SK-N-SH (cell line): ENCODE data around the gene MAP7. TPM values are rescaled to one million over a fixed set of nuclear protein-coding genes. Genes with fewer than 3 reads are reported as not detected.
A peak's percentile ranks its signal among the peaks of the same experiment; 100 is the strongest.

Experiments used
- CTCF ChIA-PET: fragments of 300-600, 350-600 bp; formaldehyde crosslinking; extraction: SDS; loops from one replicate; lab custom pipeline; 2021; lab: Yijun Ruan, JAX
- POLR2A ChIA-PET: fragments of 350-600 bp; sonication (Branson Sonifier 250); formaldehyde crosslinking; extraction: SDS; loops from one replicate; lab custom pipeline; 2020; ENCODE audit warnings: antibody characterized with exemption, inconsistent platforms; lab: Yijun Ruan, JAX
- DNase-seq: peaks from one replicate; pipeline ENCODE4 v3.0.0; 2012
- H2AFZ ChIP-seq: fragments of 200-600 bp; sonication (generic); 2 replicates; pipeline ENCODE4 v1.8.1; 2016; ENCODE audit warnings: antibody characterized with exemption, mild to moderate bottlenecking, low read depth
- H3F3A ChIP-seq: fragments of 200-600 bp; sonication (generic); replicated peaks from 2 replicates; pipeline ENCODE3; 2016; ENCODE audit warnings: antibody characterized with exemption, mild to moderate bottlenecking; ENCODE audit not compliant: insufficient read depth
- H3K27ac ChIP-seq, 2 experiments: fragments of 200-500 bp in 1 of 2; fragments of 200-600 bp in 1 of 2; sonication (Bioruptor generic) in 1 of 2; sonication (generic), shearing (Covaris generic) in 1 of 2; 2 replicates each; pipeline versions ENCODE4 v1.5.1 to v1.6.1; 2014 to 2016; ENCODE audit warnings: low read depth in 2 of 2, inconsistent platforms in 1 of 2, low read length in 1 of 2, mild to moderate bottlenecking in 1 of 2, mixed read lengths in 1 of 2
- H3K27me3 ChIP-seq: fragments of 200-600 bp; sonication (generic), shearing (Covaris generic); 2 replicates; pipeline ENCODE4 v1.6.1; 2016; ENCODE audit warnings: mixed run types; ENCODE audit not compliant: insufficient read depth
- H3K36me3 ChIP-seq, 2 experiments: fragments of 200-500 bp in 1 of 2; fragments of 200-600 bp in 1 of 2; sonication (Bioruptor generic) in 1 of 2; sonication (generic) in 1 of 2; replicated peaks in 1 of 2; 2 replicates each; pipeline versions ENCODE3 to v1.5.1; 2014 to 2016; ENCODE audit warnings: low read length in 1 of 2, mild to moderate bottlenecking in 1 of 2; ENCODE audit not compliant: insufficient read depth in 2 of 2, control insufficient read depth in 1 of 2
- H3K4me1 ChIP-seq, 2 experiments: fragments of 200-500 bp in 1 of 2; fragments of 200-600 bp in 1 of 2; sonication (Bioruptor generic) in 1 of 2; sonication (generic), shearing (Covaris generic) in 1 of 2; 2 replicates each; pipeline versions ENCODE4 v1.5.1 to v1.6.1; 2014 to 2016; ENCODE audit warnings: low read depth in 1 of 2, low read length in 1 of 2, mixed run types in 1 of 2; ENCODE audit not compliant: insufficient read depth in 2 of 2, control insufficient read depth in 1 of 2
- H3K4me2 ChIP-seq: fragments of 200-600 bp; sonication (generic), shearing (Covaris generic); 2 replicates; pipeline ENCODE4 v1.6.1; 2017; ENCODE audit warnings: mixed run types
- H3K4me3 ChIP-seq, 2 experiments: fragments of 200-500 bp in 1 of 2; fragments of 200-600 bp in 1 of 2; sonication (Bioruptor generic) in 1 of 2; sonication (generic), shearing (Covaris generic) in 1 of 2; 2 replicates each; pipeline versions ENCODE4 v1.5.1 to v1.8.1; 2014 to 2016; ENCODE audit warnings: low read depth in 2 of 2, inconsistent platforms in 1 of 2, low read length in 1 of 2, mild to moderate bottlenecking in 1 of 2, mixed read lengths in 1 of 2, moderate library complexity in 1 of 2
- H3K79me2 ChIP-seq: fragments of 200-600 bp; sonication (generic); 2 replicates; pipeline ENCODE4 v1.8.1; 2017; ENCODE audit warnings: mild to moderate bottlenecking; ENCODE audit not compliant: insufficient read depth
- H3K9ac ChIP-seq: fragments of 200-600 bp; sonication (generic); 2 replicates; pipeline ENCODE4 v1.6.1; 2017; ENCODE audit warnings: mixed run types
- H3K9me2 ChIP-seq: fragments of 200-600 bp; sonication (generic); 2 replicates; pipeline ENCODE4 v1.6.1; 2017; ENCODE audit warnings: mixed run types
- H3K9me3 ChIP-seq: fragments of 200-600 bp; sonication (generic); 2 replicates; pipeline ENCODE4 v1.6.1; 2017; ENCODE audit warnings: mixed run types, mild to moderate bottlenecking, moderate library complexity
- H4K20me1 ChIP-seq: fragments of 200-600 bp; sonication (generic); 2 replicates; pipeline ENCODE4 v1.6.1; 2017; ENCODE audit warnings: mild to moderate bottlenecking, mixed run types; ENCODE audit not compliant: insufficient read depth
- CHD2 ChIP-seq: fragments of 150-350 bp; IDR thresholded peaks from 2 replicates; pipeline ENCODE4 v1.6.1; 2018; ENCODE audit warnings: low read length; ENCODE audit not compliant: partially characterized antibody
- EP300 ChIP-seq, 2 experiments: IDR thresholded peaks; 2 replicates each; pipeline versions ENCODE4 v1.4.0 to v1.6.1; 2012; ENCODE audit warnings: borderline replicate concordance in 1 of 2, low read depth in 1 of 2, low read length in 1 of 2
- FOSL2 ChIP-seq: IDR thresholded peaks from 2 replicates; pipeline ENCODE4 v1.4.0; 2012; ENCODE audit warnings: low read depth, mild to moderate bottlenecking, moderate library complexity, borderline replicate concordance
- GATA2 ChIP-seq: sonication (generic); formaldehyde crosslinking; IDR thresholded peaks from 2 replicates; pipeline ENCODE4 v1.5.0; 2020; ENCODE audit warnings: mild to moderate bottlenecking, missing genetic modification reagents
- MXI1 ChIP-seq: IDR thresholded peaks from 2 replicates; pipeline ENCODE4 v1.6.1; 2012; ENCODE audit warnings: mild to moderate bottlenecking, low read depth, low read length, improper control_type of control experiment
- NFIC ChIP-seq: IDR thresholded peaks from 2 replicates; pipeline ENCODE4 v1.4.0; 2012; ENCODE audit warnings: borderline replicate concordance
- POLR2AphosphoS5 ChIP-seq: IDR thresholded peaks from 2 replicates; pipeline ENCODE4 v1.6.1; 2012; ENCODE audit warnings: low read depth, low read length
- RAD21 ChIP-seq: IDR thresholded peaks from 2 replicates; pipeline ENCODE4 v1.6.1; 2012; ENCODE audit warnings: mild to moderate bottlenecking, low read length
- RCOR1 ChIP-seq: fragments of 150-350 bp; IDR thresholded peaks from 2 replicates; pipeline ENCODE4 v1.6.1; 2017; ENCODE audit warnings: antibody characterized with exemption, low read length
- RXRA ChIP-seq: IDR thresholded peaks from 2 replicates; pipeline ENCODE4 v1.4.0; 2012; ENCODE audit warnings: low read depth, mild to moderate bottlenecking, borderline replicate concordance
- TCF12 ChIP-seq: IDR thresholded peaks from 2 replicates; pipeline ENCODE4 v1.4.0; 2012
- YY1 ChIP-seq: IDR thresholded peaks from 2 replicates; pipeline ENCODE4 v1.4.0; 2012; ENCODE audit warnings: low read depth, mild to moderate bottlenecking
- WGBS: methylation state at CpG from one replicate; pipeline ENCODE4 v1.1.6; 2017; ENCODE audit warnings: low lambda C conversion rate; 5-methylcytosine and 5-hydroxymethylcytosine counted together
- polyA plus RNA-seq, 3 experiments: library from polyadenylated mRNA; depleted of rRNA; stranded (reverse); fragments of >200 nt; gene quantifications; 2 replicates each; pipeline ENCODE4 v1.2.3, GENCODE V29; 2012
- TF ChIP-seq, protein P1 (sequence below): fragments of 200-600 bp; sonication (generic); IDR thresholded peaks from 2 replicates; pipeline ENCODE4 v1.6.1; 2017; ENCODE audit warnings: antibody characterized with exemption, mild to moderate bottlenecking, moderate library complexity
- TF ChIP-seq, protein P2 (sequence below): fragments of 150-350 bp; IDR thresholded peaks from 2 replicates; pipeline ENCODE4 v1.6.1; 2017; ENCODE audit warnings: antibody characterized with exemption, low read length, low read depth, borderline replicate concordance

Gene MAP7
- polyA plus RNA-seq, 1 of the 3 experiments (the other 2 are of a cell fraction), result 0.76 TPM

DNA sequence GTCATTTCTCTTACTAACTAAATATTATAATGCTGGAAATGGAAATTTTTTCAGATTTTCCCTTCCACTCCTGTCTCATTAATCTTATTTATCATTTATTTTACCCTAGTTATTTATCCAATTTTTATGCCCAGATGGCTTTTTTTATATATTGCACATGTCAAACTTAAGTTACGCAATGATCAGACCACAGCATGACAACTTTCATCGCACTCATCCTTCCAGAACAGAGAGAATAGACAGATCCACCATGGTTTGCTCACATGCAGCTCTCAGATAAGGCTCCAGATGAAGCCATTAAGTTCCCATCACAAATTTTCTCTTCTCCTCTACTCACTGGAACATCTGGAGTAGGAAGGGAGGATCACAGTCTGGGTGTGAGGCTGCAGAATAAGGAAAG is 48.7 kb downstream of the MAP7 start:
- POLR2A ChIA-PET, result interaction anchor here (1.1 to 1.2 kb wide), 2 partner anchors 9 to 212 kb away, joined by 4 read pairs; partner anchors contain the start of gene BCLAF1
- no peak overlapping the region for H3K4me2 ChIP-seq
- H3K9me3 ChIP-seq, result no peaks in the 10 kb centered on the region
- no peaks in the 10 kb centered on the region for H3F3A ChIP-seq
- H3K4me3 ChIP-seq, result no peak overlapping the region
- TF ChIP-seq MXI1 (no peak), CHD2 (no peak), POLR2AphosphoS5 (no peak), EP300 (IDR thresholded peaks at IDR 0.05; ENCODE audit: borderline replicate concordance in 1 of 2, low read depth in 1 of 2, low read length in 1 of 2) (peak in 1 of 2 experiments; percentile 39; a peak in 1 of 4 replicates), GATA2 (no peak), YY1 (no peak), FOSL2 (no peak), RXRA (no peak)
- TF ChIP-seq, protein P1, sequence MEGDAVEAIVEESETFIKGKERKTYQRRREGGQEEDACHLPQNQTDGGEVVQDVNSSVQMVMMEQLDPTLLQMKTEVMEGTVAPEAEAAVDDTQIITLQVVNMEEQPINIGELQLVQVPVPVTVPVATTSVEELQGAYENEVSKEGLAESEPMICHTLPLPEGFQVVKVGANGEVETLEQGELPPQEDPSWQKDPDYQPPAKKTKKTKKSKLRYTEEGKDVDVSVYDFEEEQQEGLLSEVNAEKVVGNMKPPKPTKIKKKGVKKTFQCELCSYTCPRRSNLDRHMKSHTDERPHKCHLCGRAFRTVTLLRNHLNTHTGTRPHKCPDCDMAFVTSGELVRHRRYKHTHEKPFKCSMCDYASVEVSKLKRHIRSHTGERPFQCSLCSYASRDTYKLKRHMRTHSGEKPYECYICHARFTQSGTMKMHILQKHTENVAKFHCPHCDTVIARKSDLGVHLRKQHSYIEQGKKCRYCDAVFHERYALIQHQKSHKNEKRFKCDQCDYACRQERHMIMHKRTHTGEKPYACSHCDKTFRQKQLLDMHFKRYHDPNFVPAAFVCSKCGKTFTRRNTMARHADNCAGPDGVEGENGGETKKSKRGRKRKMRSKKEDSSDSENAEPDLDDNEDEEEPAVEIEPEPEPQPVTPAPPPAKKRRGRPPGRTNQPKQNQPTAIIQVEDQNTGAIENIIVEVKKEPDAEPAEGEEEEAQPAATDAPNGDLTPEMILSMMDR, result no peak
- TF ChIP-seq, all 33 proteins: peak for 1
- 61% methylated on average over 2 of the region's 2 CpGs for WGBS
- Histone ChIP-seq H3K9me2 (no peaks in the 10 kb centered on the region), H3K9ac (no peak overlapping the region), H3K36me3 (no peaks in the 10 kb centered on the region), H3K79me2 (no peaks in the 10 kb centered on the region), H2AFZ (no peak overlapping the region), H3K27ac (peak overlapping the region in 1 of 2 experiments; percentile 93; a peak in 2 of 4 replicates), H3K27me3 (no peaks in the 10 kb centered on the region), H4K20me1 (no peaks in the 10 kb centered on the region), H3K4me1 (peaks cover 0 to 20% of the 10 kb centered on the region in 2 experiments; a peak in 2 of 4 replicates)
- peak; percentile 12 for DNase-seq
- CTCF ChIA-PET, result interaction anchor here (0.6 to 1.6 kb wide), 2 partner anchors 10 to 458 kb away, joined by 3 to 7 read pairs; no protein-coding TSS in a partner anchor

DNA sequence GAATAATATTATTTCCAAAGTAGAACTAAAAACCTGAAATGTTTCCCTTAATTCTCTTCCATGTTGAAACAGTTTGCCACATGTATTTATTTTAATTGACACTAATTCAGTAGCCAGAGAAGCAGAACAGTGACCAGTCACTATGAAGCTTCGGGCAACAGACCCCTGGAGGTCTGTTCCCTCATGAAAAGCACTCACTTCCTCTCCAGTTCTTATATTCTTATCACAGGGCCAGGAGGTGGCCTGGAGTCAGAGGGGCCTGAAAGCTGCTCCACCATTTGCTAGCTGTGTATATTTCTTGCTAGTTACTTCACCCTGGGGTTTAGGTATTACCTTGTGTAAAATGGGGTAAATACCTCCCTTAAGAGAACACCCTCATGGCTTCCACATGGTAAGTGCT is 49.1 kb downstream of the MAP7 start:
- Histone ChIP-seq H3K9ac (no peak overlapping the region), H2AFZ (no peak overlapping the region), H3K36me3 (no peaks in the 10 kb centered on the region), H3K79me2 (no peaks in the 10 kb centered on the region), H3K27me3 (no peaks in the 10 kb centered on the region), H3K9me3 (no peaks in the 10 kb centered on the region), H3F3A (no peaks in the 10 kb centered on the region), H3K27ac (peak overlapping the region in 1 of 2 experiments; percentile 93; a peak in 2 of 4 replicates), H4K20me1 (no peaks in the 10 kb centered on the region), H3K4me3 (no peak overlapping the region), H3K9me2 (no peaks in the 10 kb centered on the region), H3K4me1 (peaks cover 0 to 16% of the 10 kb centered on the region in 2 experiments; a peak in 2 of 4 replicates), H3K4me2 (no peak overlapping the region)
- POLR2A ChIA-PET, result interaction anchor here (1.1 to 1.2 kb wide), 2 partner anchors 9 to 211 kb away, joined by 4 read pairs; partner anchors contain the start of gene BCLAF1
- TF ChIP-seq NFIC (no peak), TCF12 (0 out of 2 replicates have a peak, but pooled peaks have one; percentile 19), FOSL2 (no peak), EP300 (IDR thresholded peaks at IDR 0.05; ENCODE audit: borderline replicate concordance in 1 of 2, low read depth in 1 of 2, low read length in 1 of 2) (peak in 1 of 2 experiments; percentile 80; a peak in 2 of 4 replicates), RCOR1 (peak; percentile 40; the same call in 1 of the 2 replicates), MXI1 (peak; percentile 16; the same call in 1 of the 2 replicates), RAD21 (peak; percentile 24; the same call in 1 of the 2 replicates), CHD2 (peak; percentile 76), GATA2 (peak; percentile 54; the same call in 1 of the 2 replicates)
- TF ChIP-seq, protein P2, sequence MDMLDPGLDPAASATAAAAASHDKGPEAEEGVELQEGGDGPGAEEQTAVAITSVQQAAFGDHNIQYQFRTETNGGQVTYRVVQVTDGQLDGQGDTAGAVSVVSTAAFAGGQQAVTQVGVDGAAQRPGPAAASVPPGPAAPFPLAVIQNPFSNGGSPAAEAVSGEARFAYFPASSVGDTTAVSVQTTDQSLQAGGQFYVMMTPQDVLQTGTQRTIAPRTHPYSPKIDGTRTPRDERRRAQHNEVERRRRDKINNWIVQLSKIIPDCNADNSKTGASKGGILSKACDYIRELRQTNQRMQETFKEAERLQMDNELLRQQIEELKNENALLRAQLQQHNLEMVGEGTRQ, result no peak
- WGBS, result 45% methylated on average over 1 of the region's 1 CpG
- CTCF ChIA-PET, result interaction anchor here (0.6 to 1.6 kb wide), 3 partner anchors 9 to 458 kb away, joined by 3 to 7 read pairs (median 3); no protein-coding TSS in a partner anchor
- DNase-seq, result peak; percentile 39
